Activated CD4-positive, alpha-beta memory T cell treated with anti-CD3 and anti-CD28 coated beads, Interleukin-2, amount 10 ng/mL, durations not matched to agents 7 days and 5 days (primary cell): Measurements from ENCODE around the gene LRRC9. TPM values are rescaled to one million over a fixed set of nuclear protein-coding genes. Genes with fewer than 3 reads are reported as not detected.

Experiments used
- CTCF ChIA-PET: fragments of 350-600 bp; sonication (Branson Sonifier 250); formaldehyde crosslinking; loops from one replicate; lab custom pipeline; 2021; ENCODE audit warnings: antibody characterized with exemption, inconsistent platforms; lab: Charles Lee
- POLR2A ChIA-PET: fragments of 350-600 bp; sonication (Branson Sonifier 250); formaldehyde crosslinking; loops from one replicate; lab custom pipeline; 2021; ENCODE audit warnings: antibody characterized with exemption; lab: Charles Lee
- DNase-seq: peaks from one replicate; pipeline ENCODE4 v3.0.0-alpha.2; 2020
- H3K27ac Mint-ChIP-seq: one replicate; pipeline ENCODE4 v1.8.0; 2021; ENCODE audit warnings: mild to moderate bottlenecking, mixed read lengths
- H3K27me3 Mint-ChIP-seq: one replicate; pipeline ENCODE4 v1.8.0; 2021; ENCODE audit warnings: mixed read lengths
- H3K36me3 Mint-ChIP-seq: one replicate; pipeline ENCODE4 v1.8.0; 2021; ENCODE audit warnings: low read depth, mixed read lengths
- H3K4me1 Mint-ChIP-seq: one replicate; pipeline ENCODE4 v1.8.0; 2021; ENCODE audit warnings: mixed read lengths
- H3K4me3 Mint-ChIP-seq: one replicate; pipeline ENCODE4 v1.8.0; 2021; ENCODE audit warnings: mild to moderate bottlenecking, mixed read lengths
- H3K9me3 Mint-ChIP-seq: one replicate; pipeline ENCODE4 v1.8.0; 2021; ENCODE audit warnings: mixed read lengths
- total RNA-seq, 2 experiments: library from RNA; stranded (reverse); gene quantifications; one replicate each; pipeline ENCODE4 v1.2.3, GENCODE V29; 2021

The LRRC9 gene
- total RNA-seq, 2 experiments from 2014 or later = not detected

DNA sequence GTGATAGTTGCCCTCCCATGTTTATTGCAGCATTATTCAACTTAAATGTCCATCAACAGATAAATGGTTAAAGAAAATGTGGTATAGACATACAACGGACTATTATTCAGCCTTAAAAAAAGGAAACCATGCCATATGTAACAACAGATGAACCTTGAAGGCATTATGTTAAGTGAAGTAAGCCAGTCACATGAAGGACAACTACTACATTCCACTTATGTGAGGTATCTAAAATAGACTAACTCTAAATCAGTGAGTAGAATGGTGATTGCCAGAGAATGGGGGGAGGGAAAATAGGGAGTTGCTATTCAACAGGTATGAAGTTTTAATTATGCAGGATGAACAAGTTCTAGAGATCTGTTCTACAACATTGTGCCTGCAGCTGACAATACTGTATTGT is 181.8 kb downstream of the LRRC9 start:
- DNase-seq = no peak
- Mint-ChIP-seq H3K4me3 (no peak overlapping the region), H3K9me3 (no peaks in the 10 kb centered on the region), H3K36me3 (peaks cover 37% of the 10 kb centered on the region), H3K4me1 (peaks cover 6% of the 10 kb centered on the region), H3K27me3 (no peaks in the 10 kb centered on the region), H3K27ac (no peak overlapping the region)
- ChIA-PET CTCF (no interaction called here), POLR2A (no interaction called here)

DNA sequence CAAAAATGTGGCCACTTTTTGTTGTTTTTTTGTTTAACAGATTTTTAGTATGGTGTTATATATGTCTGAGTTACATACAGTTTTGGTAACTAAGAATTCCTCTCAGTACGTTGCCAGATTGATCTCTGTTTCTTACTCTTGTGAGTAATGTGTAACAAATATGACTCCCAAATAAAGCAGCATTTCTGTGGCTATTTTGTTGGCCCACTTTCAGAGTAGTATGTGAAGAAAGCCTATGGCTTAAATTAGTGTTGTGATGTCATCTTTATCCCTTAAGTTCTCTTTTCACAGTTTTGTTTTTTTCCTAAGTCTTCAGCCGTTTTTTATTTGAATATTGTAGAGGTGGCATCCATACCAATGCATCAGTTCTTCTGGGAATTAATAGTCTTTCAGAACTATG is 182.4 kb downstream of the LRRC9 start:
- H3K4me3 Mint-ChIP-seq = no peak overlapping the region
- peaks cover 6% of the 10 kb centered on the region for H3K4me1 Mint-ChIP-seq
- H3K27me3 Mint-ChIP-seq = no peaks in the 10 kb centered on the region
- DNase-seq = no peak
- H3K27ac Mint-ChIP-seq = no peak overlapping the region
- ChIA-PET CTCF (no interaction called here), POLR2A (no interaction called here)
- H3K9me3 Mint-ChIP-seq = no peaks in the 10 kb centered on the region
- peaks cover 34% of the 10 kb centered on the region for H3K36me3 Mint-ChIP-seq

GRCh38 chr14:60106339-60106738 is 186.4 kb downstream of the LRRC9 start:
- Mint-ChIP-seq H3K4me3 (no peak overlapping the region), H3K36me3 (peaks cover 48% of the 10 kb centered on the region), H3K4me1 (peaks cover 6% of the 10 kb centered on the region), H3K27ac (no peak overlapping the region), H3K9me3 (no peaks in the 10 kb centered on the region), H3K27me3 (no peaks in the 10 kb centered on the region)
- DNase-seq = no peak
- ChIA-PET POLR2A (interaction anchor here (1.5 kb wide), 1 partner anchor 59 kb away, joined by 4 read pairs; the partner anchor contains the start of gene DHRS7), CTCF (no interaction called here)

DNA sequence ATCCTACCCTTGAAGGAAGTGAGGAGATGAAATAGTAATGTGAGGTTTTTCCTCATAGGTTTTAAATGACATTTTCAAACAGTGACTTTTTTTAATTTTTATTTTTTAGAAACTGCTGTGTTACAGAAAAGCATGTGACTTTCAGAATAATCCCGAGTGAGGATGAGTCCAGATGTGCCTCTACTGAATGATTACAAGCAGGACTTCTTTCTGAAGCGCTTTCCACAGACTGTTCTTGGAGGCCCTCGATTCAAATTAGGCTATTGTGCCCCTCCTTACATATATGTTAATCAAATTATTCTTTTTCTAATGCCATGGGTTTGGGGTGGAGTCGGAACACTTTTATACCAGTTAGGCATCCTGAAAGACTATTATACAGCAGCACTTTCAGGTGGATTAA is 187.5 kb downstream of the LRRC9 start:
- Mint-ChIP-seq H3K4me3 (no peak overlapping the region), H3K27me3 (no peaks in the 10 kb centered on the region), H3K4me1 (peaks cover 8% of the 10 kb centered on the region), H3K36me3 (peaks cover 49% of the 10 kb centered on the region), H3K27ac (no peak overlapping the region), H3K9me3 (no peaks in the 10 kb centered on the region)
- DNase-seq = no peak
- ChIA-PET CTCF (no interaction called here), POLR2A (no interaction called here)

DNA sequence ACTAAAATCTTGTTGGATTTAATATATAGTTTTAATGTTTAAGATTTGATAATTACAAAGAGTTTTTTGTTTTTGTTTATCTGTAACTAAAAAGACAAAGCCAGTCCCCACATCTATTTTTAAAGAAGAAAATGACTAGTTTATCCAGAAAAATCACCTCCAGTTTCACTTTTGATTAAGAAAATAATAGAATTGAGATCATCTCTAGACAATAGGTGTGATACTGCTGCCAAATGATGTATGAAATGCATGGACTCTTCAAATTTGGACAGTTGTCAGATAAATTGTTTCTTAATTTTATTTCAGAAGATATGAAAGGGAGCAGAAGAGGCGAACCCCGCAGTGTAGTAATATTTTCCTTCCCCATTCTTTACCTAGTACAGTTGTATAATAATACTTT is 191.8 kb downstream of the LRRC9 start:
- Mint-ChIP-seq H3K36me3 (peaks cover 51% of the 10 kb centered on the region), H3K4me1 (peaks cover 12% of the 10 kb centered on the region), H3K27ac (no peak overlapping the region), H3K9me3 (no peaks in the 10 kb centered on the region), H3K4me3 (no peak overlapping the region), H3K27me3 (no peaks in the 10 kb centered on the region)
- POLR2A ChIA-PET = no interaction called here
- CTCF ChIA-PET = no interaction called here
- DNase-seq = no peak

Other genes starting within 250 kb of the LRRC9 start
- gene RTN1, start 49.4 kb upstream of the LRRC9 start, total RNA-seq = not detected
- gene PCNX4, start 171.8 kb downstream of the LRRC9 start, total RNA-seq = 10 to 100 TPM; 32.6 to 34.7 TPM
- 10 to 100 TPM; 76.5 to 77.9 TPM for gene DHRS7, start 245.3 kb downstream of the LRRC9 start, total RNA-seq